Motor neuron (in vitro differentiated cells): ENCODE measurements around the gene IQGAP2. TPM values are rescaled to one million over a fixed set of nuclear protein-coding genes. Genes with fewer than 3 reads are reported as not detected.

ENCODE experiments used
- ATAC-seq, 8 experiments: fragments of 200-7000 bp; cut with Tn5 transposase; replicated peaks in 6 of 8; 2 replicates each; pipeline ENCODE4 v1.8.0; 2021; ENCODE audit warnings: mild to moderate bottlenecking in 8 of 8, moderate library complexity in 8 of 8
- H3K27ac ChIP-seq, 2 donors: fragments of 250-450 bp; sonication (Bioruptor Pico); 2 replicates each; pipeline ENCODE4 v1.9.0; 2021; ENCODE audit warnings: antibody characterized with exemption in 2 of 2, mild to moderate bottlenecking in 2 of 2, moderate library complexity in 1 of 2
- H3K4me1 ChIP-seq, 2 donors: fragments of 250-450 bp; sonication (Bioruptor Pico); replicated peaks in 1 of 2; 2 replicates each; pipeline ENCODE4 v1.6.1; 2021; ENCODE audit warnings: antibody characterized with exemption in 2 of 2, mild to moderate bottlenecking in 2 of 2, moderate library complexity in 1 of 2
- H3K4me3 ChIP-seq, 5 donors: fragments of 250-450 bp; sonication (Bioruptor Pico); 2 replicates each; pipeline ENCODE4 v1.9.0; 2021; ENCODE audit warnings: antibody characterized with exemption in 5 of 5, mild to moderate bottlenecking in 5 of 5, moderate library complexity in 4 of 5
- WGBS, 10 experiments: fragments of 450-650 bp; shearing (Covaris generic); methylation state at CpG; one replicate each; pipeline ENCODE4 v1.0.0; 2022; 5-methylcytosine and 5-hydroxymethylcytosine counted together
- in situ Hi-C, 9 experiments: fragments of 400-800 bp; cut with MboI; loops; one replicate each; pipeline ENCODE4 v1.15.0; 2021; ENCODE audit warnings: low sequenced_read_pairs in 9 of 9, low pct_unique_long_range_greater_than_20kb in 2 of 9; ENCODE audit not compliant: unreplicated experiment in 9 of 9
- total RNA-seq, 8 experiments: library from RNA; unstranded; fragments of 300-600 nt; gene quantifications; 2 replicates each; pipeline versions ENCODE4 v1.2.3 to v1.2.4, GENCODE V29; 2022

Gene IQGAP2
- total RNA-seq, 8 experiments from 2014 or later = 6.3 to 74.8 (median 14.2) TPM

DNA sequence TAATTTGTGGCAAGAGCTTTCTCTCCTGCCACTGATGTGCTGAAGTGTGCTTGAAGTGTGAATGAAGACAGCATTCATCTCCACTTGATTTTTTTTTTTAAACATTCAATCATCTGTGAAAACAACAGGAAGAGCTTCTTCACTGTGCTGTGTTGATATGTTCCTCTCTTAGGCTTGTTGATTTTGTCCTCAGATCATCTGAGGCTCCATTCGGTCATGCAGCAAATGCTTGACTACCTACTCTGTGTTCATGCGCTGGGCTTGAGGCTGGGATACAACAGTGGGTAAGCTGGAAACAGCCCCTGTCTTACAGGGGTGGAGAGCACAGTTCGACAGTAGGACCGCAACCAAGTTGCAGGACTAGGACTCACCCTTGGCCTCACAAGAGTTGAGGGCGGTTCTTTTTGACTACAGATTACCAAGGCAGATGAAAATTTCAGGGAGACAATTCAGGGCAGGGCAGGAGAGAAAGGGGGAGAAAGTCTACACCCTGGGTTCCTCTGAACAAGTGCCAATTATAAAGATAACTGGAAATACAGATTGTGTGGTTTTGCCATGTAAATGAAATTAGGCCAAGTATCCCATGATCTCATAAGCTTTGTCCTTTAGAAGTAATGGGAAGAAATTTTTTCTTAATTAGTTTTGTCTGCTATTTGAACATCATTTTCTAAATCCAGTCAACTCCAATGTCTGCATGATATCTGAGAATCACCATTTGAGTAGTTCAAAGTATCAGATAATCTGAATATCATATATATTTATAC is 281.9 kb downstream of the IQGAP2 start:
- peak in 2 of 8 experiments; percentile 54 to 92 for ATAC-seq
- Histone ChIP-seq H3K4me3 (no peak overlapping the region), H3K4me1 (no peaks in the 10 kb centered on the region), H3K27ac (no peak overlapping the region)
- WGBS, 10 experiments = 60 to 100% (median 100%) methylated on average over 1 to 5 of the region's 5 CpGs; no CpG with 5 or more reads in 2 of the 10 experiments
- in situ Hi-C loops = no loop called here

GRCh38 chr5:76685704-76686103 is 282.6 kb downstream of the IQGAP2 start:
- Histone ChIP-seq H3K4me1 (peaks cover 0 to 2% of the 10 kb centered on the region in 2 donors), H3K4me3 (no peak overlapping the region), H3K27ac (no peak overlapping the region)
- no peak for ATAC-seq
- 94 to 100% (median 100%) methylated on average over 1 to 3 of the region's 3 CpGs; no CpG with 5 or more reads in 2 of the 10 experiments for whole genome bisulfite sequencing, 10 experiments
- in situ Hi-C loops = no loop called here

- peaks cover 3 to 13% of the 10 kb centered on the region in 2 donors for H3K4me1 ChIP-seq
- no peak for ATAC-seq
- in situ Hi-C loops = no loop called here
- no peak overlapping the region for H3K27ac ChIP-seq
- no peak overlapping the region for H3K4me3 ChIP-seq
- 80 to 100% (median 100%) methylated on average over 1 of the region's 1 CpG; no CpG with 5 or more reads in 1 of the 10 experiments for WGBS, 10 experiments
Measured at GRCh38 chr5:76688212-76688611, 285.1 kb downstream of the IQGAP2 start.

GRCh38 chr5:76688836-76689235 is 285.8 kb downstream of the IQGAP2 start:
- no peak for ATAC-seq
- in situ Hi-C loops = no loop called here
- Histone ChIP-seq H3K27ac (no peak overlapping the region), H3K4me1 (peaks cover 3 to 13% of the 10 kb centered on the region in 2 donors), H3K4me3 (no peak overlapping the region)
- WGBS, 10 experiments = 38 to 100% (median 78%) methylated on average over 1 to 3 of the region's 3 CpGs; no CpG with 5 or more reads in 1 of the 10 experiments

DNA sequence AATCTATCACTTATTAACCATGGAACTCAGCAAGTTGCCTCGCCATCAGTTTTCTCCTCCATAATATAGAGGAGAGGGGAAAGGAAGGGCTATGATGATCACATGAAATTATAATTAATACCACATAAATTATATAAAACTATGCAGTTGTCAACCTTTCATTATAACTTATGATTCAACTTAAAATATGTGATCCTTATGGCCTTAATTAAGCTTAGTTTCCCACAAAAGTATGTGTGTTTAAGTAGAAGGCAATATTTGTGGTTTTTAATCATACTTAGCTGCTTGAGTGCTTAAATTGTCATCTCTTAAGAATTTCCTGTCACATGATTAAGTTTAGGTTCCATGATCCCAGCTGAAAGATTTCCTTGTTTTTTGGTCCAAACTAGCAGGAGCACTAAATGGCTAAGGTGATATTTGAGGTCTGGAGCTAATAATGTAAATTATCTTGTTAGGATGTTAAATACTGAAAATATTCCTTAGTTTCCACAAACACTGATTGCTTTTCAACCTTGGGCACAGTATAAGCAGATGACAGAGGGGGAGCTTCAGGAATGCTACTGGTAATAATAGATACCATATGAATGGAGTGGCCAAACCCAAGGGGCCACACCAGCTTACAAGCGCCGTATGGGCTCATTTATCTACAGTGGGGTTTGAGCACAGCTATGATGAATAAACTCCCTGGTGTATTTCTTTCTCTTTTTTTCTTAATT is 286.4 kb downstream of the IQGAP2 start:
- 0 to 100% (median 73%) methylated on average over 1 to 3 of the region's 3 CpGs; no CpG with 5 or more reads in 2 of the 10 experiments for WGBS, 10 experiments

DNA sequence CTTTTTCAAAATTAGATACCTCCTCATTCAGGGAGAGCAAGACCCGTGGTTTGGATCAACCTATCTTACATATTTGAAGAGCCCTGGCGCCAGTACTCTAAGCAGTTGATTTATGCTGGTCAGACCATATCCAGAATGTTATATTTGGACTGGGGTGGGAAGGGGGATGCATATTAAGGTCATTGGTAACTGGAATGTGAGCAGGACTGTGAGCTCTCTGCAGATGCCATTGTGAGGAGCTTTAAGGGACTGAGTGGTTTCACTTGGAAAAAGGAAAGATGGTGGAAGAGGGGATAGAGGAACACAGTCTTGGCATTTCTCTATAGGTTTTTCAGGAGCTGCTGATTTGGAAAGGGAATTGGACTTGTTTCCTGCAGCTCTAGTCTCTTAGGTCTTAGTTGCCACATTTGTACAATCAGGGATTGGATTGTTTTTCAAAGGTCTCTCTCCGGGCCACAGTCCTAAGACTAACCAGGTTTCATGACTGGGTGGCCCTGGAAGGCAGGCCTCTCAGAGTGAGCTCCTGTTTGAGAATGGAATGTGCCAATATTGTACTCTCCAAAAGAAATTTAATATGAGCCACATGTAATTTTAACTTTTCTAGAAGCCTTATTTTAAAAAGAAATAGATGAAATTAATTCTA is 287.1 kb downstream of the IQGAP2 start:
- Histone ChIP-seq H3K4me1 (peaks cover 3 to 13% of the 10 kb centered on the region in 2 donors), H3K4me3 (no peak overlapping the region), H3K27ac (no peak overlapping the region)
- no peak for ATAC-seq
- in situ Hi-C loops = no loop called here
- 38 to 100% (median 91%) methylated on average over 1 to 3 of the region's 3 CpGs; no CpG with 5 or more reads in 2 of the 10 experiments for WGBS, 10 experiments

More for the DNA sequence above, 286.4 kb downstream of the IQGAP2 start:
- Histone ChIP-seq H3K27ac (no peak overlapping the region), H3K4me3 (no peak overlapping the region), H3K4me1 (peaks cover 3 to 13% of the 10 kb centered on the region in 2 donors)
- in situ Hi-C loops = no loop called here
- ATAC-seq = no peak

DNA sequence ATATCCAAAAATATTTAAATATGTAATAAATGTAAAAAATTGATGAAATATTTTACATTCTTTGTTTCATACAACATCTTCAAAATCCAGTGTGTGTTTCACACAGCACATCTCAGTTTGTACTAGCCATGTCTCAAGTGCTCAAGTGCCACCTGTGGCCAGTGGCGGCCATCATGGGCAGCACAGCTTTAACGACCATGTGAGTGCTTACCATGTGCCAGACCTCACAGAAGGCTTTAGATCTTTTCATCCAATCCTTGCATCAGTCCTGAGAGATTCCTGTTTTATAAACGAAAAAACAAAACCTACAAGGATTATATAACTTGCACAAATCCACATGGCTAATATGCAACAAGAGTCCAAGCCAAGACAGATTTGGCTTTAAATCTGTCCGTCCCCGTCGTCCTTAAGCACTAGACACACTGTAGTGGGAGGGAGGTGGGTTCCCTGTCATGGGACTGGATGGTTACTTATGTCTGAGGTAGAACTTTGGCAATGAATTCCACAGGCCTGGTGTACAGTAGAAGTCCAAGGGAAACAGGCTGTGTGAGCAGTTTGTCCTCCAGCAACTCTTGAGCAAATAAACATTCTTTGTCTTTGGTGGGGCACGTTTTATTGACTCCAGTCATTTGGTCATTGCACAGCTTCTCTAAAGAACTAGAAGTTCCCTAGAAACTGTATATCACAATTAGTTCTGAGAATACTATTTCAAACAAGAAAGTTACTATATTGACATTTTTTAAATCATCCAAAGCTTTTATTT is 287.8 kb downstream of the IQGAP2 start:
- Histone ChIP-seq H3K27ac (no peak overlapping the region), H3K4me1 (peaks cover 3 to 13% of the 10 kb centered on the region in 2 donors), H3K4me3 (no peak overlapping the region)
- ATAC-seq = peak in 1 of 8 experiments; percentile 62
- in situ Hi-C loops = no loop called here
- 0 to 100% (median 66%) methylated on average over 1 to 7 of the region's 7 CpGs; no CpG with 5 or more reads in 2 of the 10 experiments for WGBS, 10 experiments

DNA sequence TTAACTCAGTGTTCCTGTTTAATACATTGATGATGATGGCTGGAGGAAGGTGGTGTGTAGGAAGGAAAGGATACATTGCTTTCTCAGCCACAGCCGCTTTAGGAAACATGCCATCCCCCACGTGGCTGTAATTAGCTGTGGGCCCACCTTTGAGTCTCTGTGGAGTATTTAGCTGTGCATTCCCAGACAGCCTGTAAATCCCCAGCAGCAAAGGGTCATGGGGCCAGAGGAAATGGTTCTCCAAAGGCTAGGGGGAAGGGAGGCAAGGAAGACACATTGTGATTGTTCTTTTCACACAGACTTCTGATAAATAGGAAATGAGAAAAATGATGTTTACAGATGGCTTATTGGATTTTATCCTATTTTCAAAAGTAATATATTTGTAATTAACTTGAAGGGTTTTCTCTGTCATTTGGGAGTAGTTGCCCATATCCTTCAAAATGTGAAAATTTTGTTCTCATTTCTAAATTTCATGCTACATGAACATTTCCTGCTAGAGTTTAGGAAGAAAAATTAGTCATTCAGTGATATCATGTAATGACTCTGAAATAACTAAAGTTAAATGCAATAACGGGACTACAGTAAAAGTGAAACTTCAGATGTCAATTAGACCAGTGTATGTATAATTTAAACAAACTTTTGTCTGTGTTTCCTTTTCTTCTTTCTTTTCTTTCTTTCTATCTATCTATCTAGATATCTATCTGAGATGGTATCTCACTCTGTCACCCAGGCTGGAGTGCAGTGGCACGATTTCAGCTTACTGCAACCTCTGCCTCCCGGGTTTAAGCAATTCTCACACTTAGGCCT is 288.6 kb downstream of the IQGAP2 start:
- Histone ChIP-seq H3K27ac (no peak overlapping the region), H3K4me3 (no peak overlapping the region), H3K4me1 (peaks cover 3 to 13% of the 10 kb centered on the region in 2 donors)
- WGBS, 10 experiments = 18 to 100% (median 80%) methylated on average over 2 to 5 of the region's 5 CpGs; no CpG with 5 or more reads in 1 of the 10 experiments
- ATAC-seq = peak in 6 of 8 experiments; percentile 20 to 77 (median 44)
- in situ Hi-C loops = no loop called here

DNA sequence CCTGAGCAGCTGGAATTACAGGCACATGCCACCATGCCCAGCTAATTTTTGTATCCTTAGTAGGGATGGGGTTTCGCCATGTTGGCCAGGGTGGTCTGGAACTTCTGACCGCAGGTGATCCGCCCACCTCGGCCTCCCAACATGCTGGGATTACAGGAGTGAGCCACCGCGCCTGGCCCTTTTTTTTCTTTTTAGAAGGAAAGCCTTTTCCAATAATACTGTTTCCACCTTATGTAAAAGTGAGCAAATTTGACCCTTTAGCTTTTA is 289.1 kb downstream of the IQGAP2 start:
- H3K27ac ChIP-seq = no peak overlapping the region
- in situ Hi-C loops = no loop called here
- H3K4me1 ChIP-seq = peaks cover 3 to 13% of the 10 kb centered on the region in 2 donors
- no peak for ATAC-seq
- 87 to 100% (median 92%) methylated on average over 2 to 6 of the region's 6 CpGs; no CpG with 5 or more reads in 5 of the 10 experiments for WGBS, 10 experiments
- H3K4me3 ChIP-seq = no peak overlapping the region

GRCh38 chr5:76692651-76693050 is 289.6 kb downstream of the IQGAP2 start:
- H3K4me1 ChIP-seq = peaks cover 3 to 13% of the 10 kb centered on the region in 2 donors
- no peak for ATAC-seq
- no peak overlapping the region for H3K4me3 ChIP-seq
- WGBS, 10 experiments = 81 to 96% (median 88%) methylated on average over 1 to 3 of the region's 3 CpGs; no CpG with 5 or more reads in 4 of the 10 experiments
- in situ Hi-C loops = no loop called here
- no peak overlapping the region for H3K27ac ChIP-seq

DNA sequence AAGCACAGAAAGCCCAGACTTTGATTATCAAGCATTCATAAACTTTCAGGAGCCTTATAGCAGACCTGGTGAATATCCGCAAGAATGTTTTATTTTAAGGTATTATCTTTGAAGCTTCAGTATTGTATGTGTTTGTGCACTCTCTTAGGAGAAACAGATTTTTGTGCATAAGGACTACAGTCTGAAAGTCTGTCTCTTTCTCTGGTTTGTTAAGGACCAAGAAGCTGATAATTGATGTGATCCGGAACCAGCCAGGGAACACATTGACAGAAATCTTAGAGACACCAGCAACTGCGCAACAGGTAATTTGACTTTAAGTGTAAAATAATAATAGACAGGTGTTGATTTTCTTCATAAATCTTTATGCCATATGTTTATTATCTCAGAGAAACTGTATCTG is 290.1 kb downstream of the IQGAP2 start:
- WGBS, 10 experiments = 70 to 100% (median 100%) methylated on average over 1 to 3 of the region's 3 CpGs
- in situ Hi-C loops = no loop called here
- Histone ChIP-seq H3K4me1 (peaks cover 3 to 13% of the 10 kb centered on the region in 2 donors), H3K27ac (no peak overlapping the region), H3K4me3 (no peak overlapping the region)
- no peak for ATAC-seq

DNA sequence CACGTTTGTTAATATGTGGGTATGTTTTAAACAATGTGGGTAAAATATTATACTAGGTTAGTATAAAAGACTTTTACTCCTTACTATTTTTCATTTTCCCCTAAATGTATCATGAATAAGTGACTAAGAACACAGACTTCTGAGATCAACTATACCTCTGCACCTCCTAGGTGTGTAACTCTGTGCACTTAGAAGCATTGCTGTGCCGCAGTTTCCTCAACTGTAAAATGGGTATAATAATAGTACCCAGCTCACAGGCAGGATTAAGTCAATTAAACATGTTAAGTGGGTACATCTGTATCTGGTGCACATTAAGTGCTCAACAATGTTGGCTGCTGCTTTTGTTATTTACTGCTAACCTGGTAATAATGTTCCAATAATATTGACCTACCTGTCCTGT is 291.2 kb downstream of the IQGAP2 start:
- no peak for ATAC-seq
- WGBS, 10 experiments = 0 to 81% (median 43%) methylated on average over 1 to 2 of the region's 2 CpGs; no CpG with 5 or more reads in 3 of the 10 experiments
- no peak overlapping the region for H3K4me3 ChIP-seq
- in situ Hi-C loops = no loop called here
- H3K27ac ChIP-seq = no peak overlapping the region
- H3K4me1 ChIP-seq = peaks cover 3 to 13% of the 10 kb centered on the region in 2 donors
